ENCODE results near the gene OTOG.

GRCh38 chr11:17516551-17517150 lies 30.4 kb upstream of the OTOG start:
- no peak for TF ChIP-seq POLR2A (IDR thresholded peaks at IDR 0.05)
- TF ChIP-seq, protein P1, sequence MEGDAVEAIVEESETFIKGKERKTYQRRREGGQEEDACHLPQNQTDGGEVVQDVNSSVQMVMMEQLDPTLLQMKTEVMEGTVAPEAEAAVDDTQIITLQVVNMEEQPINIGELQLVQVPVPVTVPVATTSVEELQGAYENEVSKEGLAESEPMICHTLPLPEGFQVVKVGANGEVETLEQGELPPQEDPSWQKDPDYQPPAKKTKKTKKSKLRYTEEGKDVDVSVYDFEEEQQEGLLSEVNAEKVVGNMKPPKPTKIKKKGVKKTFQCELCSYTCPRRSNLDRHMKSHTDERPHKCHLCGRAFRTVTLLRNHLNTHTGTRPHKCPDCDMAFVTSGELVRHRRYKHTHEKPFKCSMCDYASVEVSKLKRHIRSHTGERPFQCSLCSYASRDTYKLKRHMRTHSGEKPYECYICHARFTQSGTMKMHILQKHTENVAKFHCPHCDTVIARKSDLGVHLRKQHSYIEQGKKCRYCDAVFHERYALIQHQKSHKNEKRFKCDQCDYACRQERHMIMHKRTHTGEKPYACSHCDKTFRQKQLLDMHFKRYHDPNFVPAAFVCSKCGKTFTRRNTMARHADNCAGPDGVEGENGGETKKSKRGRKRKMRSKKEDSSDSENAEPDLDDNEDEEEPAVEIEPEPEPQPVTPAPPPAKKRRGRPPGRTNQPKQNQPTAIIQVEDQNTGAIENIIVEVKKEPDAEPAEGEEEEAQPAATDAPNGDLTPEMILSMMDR (IDR thresholded peaks at IDR 0.05): no peak

Measured in Peyer's patch (tissue), 4 donors.